Measurements from ENCODE around the gene MMS19.
"Not testable (repeated sequence)": the region's sequence is repeated elsewhere in the genome, so short reads cannot be mapped to it uniquely, and the experiment has no call there.

GRCh38 chr10:97468781-97469180 is 29.4 kb downstream of the MMS19 start:
- not testable (repeated sequence) for TF ChIP-seq CTCF (IDR thresholded peaks at IDR 0.05; ENCODE audit: insufficient read depth, low read length); SPI1 (IDR thresholded peaks at IDR 0.05; ENCODE audit: borderline replicate concordance, low read depth); GABPA (IDR thresholded peaks at IDR 0.05; ENCODE audit: low read depth)
